ENCODE measurements around the gene RNPEPL1.

RNPEPL1 gene

GRCh38 chr2:240626531-240627300 lies 58.4 kb downstream of the RNPEPL1 start:
- H3K4me3 ChIP-seq (ENCODE audit: control insufficient read depth, low read depth, low read length): no peak overlapping the region
- no peak for DNase-seq (ENCODE audit: low read depth)
- TF ChIP-seq CTCF (IDR thresholded peaks at IDR 0.05; ENCODE audit: control insufficient read depth, insufficient read depth, low read depth, low read length, missing control alignments): no peak

- DNase-seq (ENCODE audit: low read depth): no peak
- no peak overlapping the region for H3K4me3 ChIP-seq (ENCODE audit: control insufficient read depth, low read depth, low read length)
- no peak for TF ChIP-seq CTCF (IDR thresholded peaks at IDR 0.05; ENCODE audit: control insufficient read depth, insufficient read depth, low read depth, low read length, missing control alignments)
These were observed 59.6 kb downstream of the RNPEPL1 start for GRCh38 chr2:240627736-240628506.

- no peak for DNase-seq (ENCODE audit: low read depth)
- TF ChIP-seq CTCF (IDR thresholded peaks at IDR 0.05; ENCODE audit: control insufficient read depth, insufficient read depth, low read depth, low read length, missing control alignments): no peak
- H3K4me3 ChIP-seq (ENCODE audit: control insufficient read depth, low read depth, low read length): no peak overlapping the region
These were observed 60.2 kb downstream of the RNPEPL1 start for GRCh38 chr2:240628507-240628807.

GRCh38 chr2:240628808-240629618 lies 60.7 kb downstream of the RNPEPL1 start:
- no peak for TF ChIP-seq CTCF (IDR thresholded peaks at IDR 0.05; ENCODE audit: control insufficient read depth, insufficient read depth, low read depth, low read length, missing control alignments)
- H3K4me3 ChIP-seq (ENCODE audit: control insufficient read depth, low read depth, low read length): no peak overlapping the region

GRCh38 chr2:240629619-240629967 lies 61.3 kb downstream of the RNPEPL1 start:
- DNase-seq (ENCODE audit: low read depth): no peak
- H3K4me3 ChIP-seq (ENCODE audit: control insufficient read depth, low read depth, low read length): no peak overlapping the region
- TF ChIP-seq CTCF (IDR thresholded peaks at IDR 0.05; ENCODE audit: control insufficient read depth, insufficient read depth, low read depth, low read length, missing control alignments): no peak

More at GRCh38 chr2:240628808-240629618, 60.7 kb downstream of the RNPEPL1 start:
- no peak for DNase-seq (ENCODE audit: low read depth)

- TF ChIP-seq CTCF (IDR thresholded peaks at IDR 0.05; ENCODE audit: control insufficient read depth, insufficient read depth, low read depth, low read length, missing control alignments): no peak
- no peak for DNase-seq (ENCODE audit: low read depth)
These were observed 61.9 kb downstream of the RNPEPL1 start for GRCh38 chr2:240629968-240630770.

More at GRCh38 chr2:240629968-240630770, 61.9 kb downstream of the RNPEPL1 start:
- no peak overlapping the region for H3K4me3 ChIP-seq (ENCODE audit: control insufficient read depth, low read depth, low read length)

Measured in AG09309 (cell line).